HepG2 (cell line): ENCODE results near the gene PLXDC2. TPM values are rescaled to one million over a fixed set of nuclear protein-coding genes. Genes with fewer than 3 reads are reported as not detected.

Experiments
- ATAC-seq: fragments of 200-7000 bp; cut with Tn5 transposase; 3 replicates; pipeline ENCODE4 v1.9.1; 2020; ENCODE audit warnings: mild to moderate bottlenecking, moderate library complexity
- BruUV-seq: library from RNA; stranded (reverse); fragments of 400-500 nt; replicated peaks from 2 replicates; lab custom pipeline; 2021; lab: Mats Ljungman, UMichigan
- CTCF ChIA-PET: fragments of 300-600 bp; formaldehyde crosslinking; extraction: SDS; loops from one replicate; lab custom pipeline; 2021; ENCODE audit warnings: low total read pairs, inconsistent platforms, low intra/inter-chr PET ratio; lab: Yijun Ruan, JAX
- POLR2A ChIA-PET: fragments of 350-600 bp; sonication (Branson Sonifier 250); formaldehyde crosslinking; loops from one replicate; lab custom pipeline; 2020; ENCODE audit warnings: antibody characterized with exemption, inconsistent platforms; lab: Yijun Ruan, JAX
- DNase-seq: peaks from one replicate; pipeline ENCODE4 v3.0.0-alpha.2; 2015; ENCODE audit warnings: low spot score
- FAIRE-seq: peaks from 3 replicates; lab custom pipeline; 2011; peaks lifted over from hg19 to GRCh38; lab: Jason Lieb, UNC
- H2AFZ ChIP-seq: one replicate; pipeline ENCODE4 v1.6.1; 2011; ENCODE audit warnings: low read length, inconsistent platforms
- H3K27ac ChIP-seq: fragments of 300-600 bp; 3 replicates; pipeline ENCODE4 v1.8.0; 2011; ENCODE audit warnings: mixed run types, mild to moderate bottlenecking, mixed read lengths, low read length, inconsistent platforms; ENCODE audit not compliant: insufficient read depth; ENCODE audit errors: extremely low read length
- H3K27me3 ChIP-seq, 2 experiments: fragments of 200-600 bp in 1 of 2; 2 replicates in 1 of 2; 3 replicates in 1 of 2; pipeline versions ENCODE4 v1.6.0 to v1.8.0; 2011; ENCODE audit warnings: low read length in 2 of 2, mild to moderate bottlenecking in 2 of 2, moderate library complexity in 2 of 2, inconsistent platforms in 1 of 2; ENCODE audit not compliant: insufficient read depth in 2 of 2, control insufficient read depth in 1 of 2
- H3K36me3 ChIP-seq, 2 experiments: fragments of 200-600 bp in 1 of 2; replicated peaks in 1 of 2; 2 replicates in 1 of 2; 3 replicates in 1 of 2; pipeline versions ENCODE4 v1.5.1 to v1.8.0; 2011; ENCODE audit warnings: low read length in 2 of 2, inconsistent platforms in 1 of 2; ENCODE audit not compliant: insufficient read depth in 2 of 2, control insufficient read depth in 1 of 2
- H3K4me1 ChIP-seq: 2 replicates; pipeline ENCODE4 v1.5.1; 2012; ENCODE audit warnings: low read length, inconsistent platforms; ENCODE audit not compliant: insufficient read depth
- H3K4me2 ChIP-seq: 2 replicates; pipeline ENCODE4 v1.6.0; 2011; ENCODE audit warnings: low read depth, low read length, inconsistent platforms
- H3K4me3 ChIP-seq, 3 experiments: fragments of 200-600 bp in 1 of 3; sonication (generic), shearing (Covaris generic) in 1 of 3; replicated peaks in 1 of 3; 2 replicates each; pipeline ENCODE4 v1.5.1; 2011 to 2016; ENCODE audit warnings: low read length in 3 of 3, inconsistent platforms in 2 of 3, low read depth in 2 of 3, mild to moderate bottlenecking in 2 of 3, control low read depth in 1 of 3, mixed read lengths in 1 of 3; ENCODE audit not compliant: insufficient read depth in 1 of 3
- H3K79me2 ChIP-seq: one replicate; pipeline ENCODE4 v1.6.1; 2011; ENCODE audit warnings: low read length, inconsistent platforms; ENCODE audit not compliant: insufficient read depth
- H3K9ac ChIP-seq: 2 replicates; pipeline ENCODE4 v1.6.0; 2011; ENCODE audit warnings: mild to moderate bottlenecking, low read depth, low read length, inconsistent platforms; ENCODE audit not compliant: insufficient read depth
- H3K9me3 ChIP-seq: 2 replicates; pipeline ENCODE4 v1.5.1; 2012; ENCODE audit warnings: mild to moderate bottlenecking, low read length
- H4K20me1 ChIP-seq: 2 replicates; pipeline ENCODE4 v1.6.0; 2011; ENCODE audit warnings: inconsistent platforms, mild to moderate bottlenecking, low read length, moderate library complexity; ENCODE audit not compliant: insufficient read depth
- MXD4 ChIP-seq: IDR thresholded peaks from 2 replicates; pipeline ENCODE4 v1.6.1; 2016; ENCODE audit warnings: mild to moderate bottlenecking, missing biosample characterization, missing genetic modification reagents
- RFXAP ChIP-seq: sonication (generic); formaldehyde crosslinking; IDR thresholded peaks from 2 replicates; pipeline ENCODE4 v1.4.0; 2020; ENCODE audit warnings: missing genetic modification reagents, borderline replicate concordance
- SATB2 ChIP-seq: sonication (generic); formaldehyde crosslinking; IDR thresholded peaks from 2 replicates; pipeline ENCODE4 v1.5.0; 2020; ENCODE audit warnings: missing genetic modification reagents
- ZNF451 ChIP-seq: sonication (generic); formaldehyde crosslinking; IDR thresholded peaks from 2 replicates; pipeline ENCODE4 v1.5.0; 2020; ENCODE audit warnings: mild to moderate bottlenecking, missing genetic modification reagents
- ZNF713 ChIP-seq: sonication (generic); formaldehyde crosslinking; IDR thresholded peaks from 2 replicates; pipeline ENCODE4 v1.4.0; 2020; ENCODE audit warnings: mild to moderate bottlenecking, missing genetic modification reagents
- WGBS: methylation state at CpG from one replicate; pipeline ENCODE4 v1.1.6; 2017; ENCODE audit warnings: low lambda C conversion rate; 5-methylcytosine and 5-hydroxymethylcytosine counted together
- in situ Hi-C: cut with HindIII; loops from 2 replicates; pipeline ENCODE4 v1.10.0; 2017; ENCODE audit warnings: low pct_unique_long_range_greater_than_20kb; ENCODE audit not compliant: extremely low pct_ligation_motif_present
- intact Hi-C: fragments of 100-400 bp; cut with micrococcal nuclease; formaldehyde crosslinking; loops from one replicate; pipeline ENCODE4 v1.10.0; 2022; ENCODE audit not compliant: unreplicated experiment
- polyA plus RNA-seq, 8 experiments: library from polyadenylated mRNA; depleted of rRNA in 3 of 8; stranded (reverse) in 7 of 8; unstranded in 1 of 8; fragments of >200 nt; fragmentation: Illumina TruSeq in 4 of 8; extraction: Trizol in 4 of 8; gene quantifications; 2 replicates each; pipeline versions ENCODE4 v1.2.1 to v1.2.3, GENCODE V29; 2011 to 2016; ENCODE audit warnings: low read depth in 4 of 8, missing spikeins in 1 of 8, mixed read lengths in 1 of 8; ENCODE audit not compliant: insufficient read depth in 1 of 8
- total RNA-seq, 5 experiments: library from RNA; depleted of rRNA; stranded (reverse); fragments of >200 nt; fragmentation: Illumina TruSeq; extraction: Trizol; gene quantifications; 2 replicates each; pipeline ENCODE4 v1.2.3, GENCODE V29; 2016; ENCODE audit warnings: low read depth in 1 of 5

The PLXDC2 gene
- total and polyA plus RNA-seq, 2 of the 13 experiments (the other 11 are each of a cell fraction or from before 2014, with no cell fraction given), result 2.1 to 2.4 TPM

DNA sequence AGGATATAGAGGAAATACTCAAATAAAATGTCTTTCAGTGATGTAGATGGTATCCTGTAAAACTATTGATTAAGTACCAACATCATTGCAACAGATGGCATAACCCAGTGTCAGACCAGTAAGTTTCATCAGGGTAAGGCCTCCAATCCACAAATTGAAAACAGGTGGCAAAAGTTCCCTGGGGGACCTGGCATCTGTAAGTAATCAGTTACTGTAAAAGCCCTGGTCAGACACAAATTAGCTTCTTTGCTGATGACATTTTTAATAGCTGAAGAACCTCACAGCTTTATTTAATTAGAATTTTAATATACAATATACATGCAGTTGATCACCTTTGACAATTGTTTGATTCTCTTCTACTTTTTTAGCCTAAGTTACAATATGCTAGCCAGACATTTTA lies 152.5 kb downstream of the PLXDC2 start:
- FAIRE-seq, result no peak
- CTCF ChIA-PET, result no interaction called here
- in situ Hi-C loops, result no loop called here

DNA sequence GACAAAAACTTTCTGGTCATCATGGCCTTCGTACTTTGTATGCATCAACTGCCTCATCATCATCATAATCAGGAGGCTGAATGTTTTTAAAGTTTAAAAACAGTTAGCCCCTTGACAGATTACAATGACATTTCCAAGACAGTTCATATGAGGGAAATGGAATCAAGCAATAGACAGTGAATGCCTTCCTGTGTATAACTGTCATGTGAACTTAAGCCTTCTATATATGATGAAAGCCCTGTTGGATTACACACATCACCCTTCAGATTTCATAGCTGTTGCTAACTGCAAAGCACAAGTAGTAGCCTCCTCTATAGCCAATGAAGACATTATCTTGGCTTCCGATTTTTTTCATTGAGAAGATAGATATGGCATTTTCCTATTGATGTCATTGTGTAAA lies 154.0 kb downstream of the PLXDC2 start:
- H3K4me2 ChIP-seq, result no peak overlapping the region
- H3K4me3 ChIP-seq, result no peak overlapping the region
- TF ChIP-seq ZNF713 (CRISPR knock-in tag), result no peak
- no peak for TF ChIP-seq SATB2 (CRISPR knock-in tag)
- no peak for TF ChIP-seq MXD4 (CRISPR knock-in tag)
- TF ChIP-seq, all 625 proteins: peak for 0
- intact Hi-C loops, result no loop called here
- Histone ChIP-seq H4K20me1 (no peaks in the 10 kb centered on the region; the same call in 1 of the 2 replicates), H3K79me2 (no peaks in the 10 kb centered on the region), H2AFZ (no peak overlapping the region), H3K9ac (no peak overlapping the region), H3K36me3 (no peaks in the 10 kb centered on the region), H3K4me1 (no peaks in the 10 kb centered on the region), H3K27ac (no peak overlapping the region), H3K27me3 (no peaks in the 10 kb centered on the region), H3K9me3 (no peaks in the 10 kb centered on the region)
- BruUV-seq, result no TSS peak
- in situ Hi-C loops, result no loop called here
- ATAC-seq (no peak), FAIRE-seq (no peak), DNase-seq (no peak)
- ChIA-PET CTCF (no interaction called here), POLR2A (no interaction called here)
- WGBS, result 38% methylated on average over 2 of the region's 2 CpGs

More for the DNA sequence above, 152.5 kb downstream of the PLXDC2 start:
- Histone ChIP-seq H3K4me2 (no peak overlapping the region), H3K27me3 (no peaks in the 10 kb centered on the region), H3K9me3 (no peaks in the 10 kb centered on the region), H4K20me1 (no peaks in the 10 kb centered on the region; the same call in 1 of the 2 replicates)
- intact Hi-C loops, result no loop called here
- DNase-seq, result no peak
- TF ChIP-seq RFXAP (CRISPR knock-in tag) (no peak), ZNF451 (CRISPR knock-in tag) (no peak)
- TF ChIP-seq, all 625 proteins: peak for 0
- no peak overlapping the region for H2AFZ ChIP-seq
- no peak overlapping the region for H3K27ac ChIP-seq
- no TSS peak for BruUV-seq
- H3K9ac ChIP-seq, result no peak overlapping the region
- no peaks in the 10 kb centered on the region for H3K79me2 ChIP-seq
- no peak for ATAC-seq
- H3K36me3 ChIP-seq, result no peaks in the 10 kb centered on the region
- H3K4me3 ChIP-seq, result no peak overlapping the region
- no peaks in the 10 kb centered on the region for H3K4me1 ChIP-seq
- POLR2A ChIA-PET, result no interaction called here
